Thyroid gland (tissue), 4 donors: Measurements from ENCODE around the gene MEIOC. TPM values are rescaled to one million over a fixed set of nuclear protein-coding genes. Genes with fewer than 3 reads are reported as not detected.
"Not testable (repeated sequence)": the region's sequence is repeated elsewhere in the genome, so short reads cannot be mapped to it uniquely, and the experiment has no call there.

Experiments
- DNase-seq, 2 donors: peaks; one replicate each; pipeline ENCODE4 v3.0.0-alpha.2; 2019
- H3K27ac ChIP-seq, 3 donors: fragments of 200-600 bp; sonication (generic); 1 replicate in 2 of 3; 2 replicates in 1 of 3; pipeline ENCODE4 v1.5.1; 2016 to 2019; ENCODE audit warnings: mild to moderate bottlenecking in 1 of 3, moderate library complexity in 1 of 3
- H3K27me3 ChIP-seq: fragments of 200-600 bp; sonication (generic); one replicate; pipeline ENCODE4 v1.5.1; 2019
- H3K36me3 ChIP-seq, 2 donors: fragments of 200-600 bp; sonication (generic); one replicate each; pipeline ENCODE4 v1.5.1; 2016 to 2019
- H3K4me1 ChIP-seq, 2 donors: fragments of 200-600 bp; sonication (generic); one replicate each; pipeline ENCODE4 v1.5.1; 2017 to 2019
- H3K4me3 ChIP-seq, 3 donors: fragments of 200-600 bp; sonication (generic); replicated peaks in 1 of 3; 1 replicate in 2 of 3; 2 replicates in 1 of 3; pipeline ENCODE4 v1.5.1; 2016; ENCODE audit warnings: mild to moderate bottlenecking in 1 of 3
- H3K9me3 ChIP-seq: fragments of 200-600 bp; sonication (generic); one replicate; pipeline ENCODE4 v1.5.1; 2017
- CTCF ChIP-seq, 6 experiments: fragments of 200-600 bp in 3 of 6; fragments of 450-650 bp in 3 of 6; sonication (generic) in 3 of 6; IDR thresholded peaks; one replicate each; pipeline ENCODE4 v1.5.1; 2016 to 2019; ENCODE audit warnings: antibody characterized with exemption in 6 of 6, mild to moderate bottlenecking in 2 of 6, inconsistent platforms in 1 of 6, moderate library complexity in 1 of 6
- POLR2A ChIP-seq, 2 donors: fragments of 450-650 bp; IDR thresholded peaks; one replicate each; pipeline ENCODE4 v1.6.1; 2017; ENCODE audit warnings: antibody characterized with exemption in 2 of 2, mild to moderate bottlenecking in 2 of 2, moderate library complexity in 1 of 2
- WGBS, 2 donors: methylation state at CpG; one replicate each; pipeline ENCODE4 v1.1.5; 2017; 5-methylcytosine and 5-hydroxymethylcytosine counted together
- intact Hi-C: fragments of 100-400 bp; cut with DNase I; formaldehyde crosslinking; loops from one replicate; pipeline ENCODE4 v1.15.1; 2023
- total RNA-seq, 4 donors: library from RNA; depleted of rRNA; stranded (reverse); fragments of >200 nt; gene quantifications; one replicate each; pipeline ENCODE4 v1.2.3, GENCODE V29; 2016

Gene MEIOC
- total RNA-seq, 4 donors from 2014 or later, result 0.27 to 0.33 TPM; not detected in 2

GRCh38 chr17:44690746-44691306, 34.6 kb downstream of the MEIOC start:
- 75 to 77% methylated on average over 21 of the region's 21 CpGs for WGBS, 2 donors
- H3K9me3 ChIP-seq, H3K27me3 ChIP-seq, intact Hi-C loops, H3K4me3 ChIP-seq, H3K36me3 ChIP-seq: not testable (repeated sequence)
- DNase-seq, result peak; percentile 64
- TF ChIP-seq CTCF (IDR thresholded peaks at IDR 0.05), result peak in 2 of 6 experiments; percentile 15 to 31
- H3K27ac ChIP-seq, result peak overlapping the region in 2 of 3 donors; percentile 24 to 84
- peaks cover 9 to 16% of the 10 kb centered on the region in 2 donors for H3K4me1 ChIP-seq

- no peaks in the 10 kb centered on the region for H3K9me3 ChIP-seq
- WGBS, 2 donors, result 82 to 84% methylated on average over 11 of the region's 11 CpGs
- TF ChIP-seq CTCF (IDR thresholded peaks at IDR 0.05) (no peak), POLR2A (IDR thresholded peaks at IDR 0.05) (no peak)
- no peak overlapping the region for H3K4me3 ChIP-seq
- intact Hi-C loops, result no loop called here
- H3K4me1 ChIP-seq, result peaks cover 6 to 12% of the 10 kb centered on the region in 2 donors
- no peak for DNase-seq
- H3K36me3 ChIP-seq, result no peaks in the 10 kb centered on the region
- H3K27me3 ChIP-seq, result no peaks in the 10 kb centered on the region
- no peak overlapping the region for H3K27ac ChIP-seq
Observed at GRCh38 chr17:44693609-44694008, 37.3 kb downstream of the MEIOC start.

- intact Hi-C loops, result not testable (repeated sequence)
- 85 to 87% methylated on average over 10 of the region's 10 CpGs for WGBS, 2 donors
Observed at GRCh38 chr17:44700288-44700687, 44.0 kb downstream of the MEIOC start.

GRCh38 chr17:44707755-44708400, 51.6 kb downstream of the MEIOC start:
- Histone ChIP-seq H3K4me1 (peaks cover 10 to 12% of the 10 kb centered on the region in 2 donors), H3K4me3 (peak overlapping the region in 2 of 3 donors; percentile 38 to 54), H3K27me3 (no peaks in the 10 kb centered on the region), H3K27ac (peak overlapping the region in 2 of 3 donors; percentile 12 to 71), H3K36me3 (no peaks in the 10 kb centered on the region), H3K9me3 (no peaks in the 10 kb centered on the region)
- 32 to 34% methylated on average over 4 of the region's 4 CpGs for WGBS, 2 donors
- DNase-seq, result no peak
- no peak for TF ChIP-seq CTCF (IDR thresholded peaks at IDR 0.05)
- TF ChIP-seq POLR2A (IDR thresholded peaks at IDR 0.05), result no peak
- intact Hi-C loops, result no loop called here

More at GRCh38 chr17:44700288-44700687, 44.0 kb downstream of the MEIOC start:
- H3K27ac ChIP-seq, H3K9me3 ChIP-seq, H3K4me1 ChIP-seq, H3K27me3 ChIP-seq, H3K4me3 ChIP-seq, DNase-seq, H3K36me3 ChIP-seq: not testable (repeated sequence)

GRCh38 chr17:44708401-44709263, 52.4 kb downstream of the MEIOC start, which contains the start of gene DBF4B:
DBF4B (plus strand) TSS chr17:44708665; CDS start chr17:44708821, 156 bp downstream.
- Histone ChIP-seq H3K27me3 (no peaks in the 10 kb centered on the region), H3K4me1 (peaks cover 10 to 12% of the 10 kb centered on the region in 2 donors), H3K36me3 (no peaks in the 10 kb centered on the region), H3K27ac (peak within 1 kb of the TSS in 2 of 3 donors; percentile 12 to 71), H3K4me3 (peak within 1 kb of the TSS; percentile 23 to 54 (median 38)), H3K9me3 (no peaks in the 10 kb centered on the region)
- 1% methylated on average over 52 of the region's 52 CpGs for WGBS, 2 donors
- intact Hi-C loops, result no loop called here
- peak; percentile 76 to 78 for DNase-seq
- TF ChIP-seq POLR2A (IDR thresholded peaks at IDR 0.05), result no peak
- peak in 1 of 6 experiments; percentile 36 for TF ChIP-seq CTCF (IDR thresholded peaks at IDR 0.05)
